ENCODE data around the gene GARIN5A.

GARIN5A gene

GRCh38 chr19:50425581-50425980 lies 51.1 kb downstream of the GARIN5A start:
- no peak for DNase-seq (ENCODE audit: low spot score)
- no peak overlapping the region for H3K27ac ChIP-seq
- TF ChIP-seq, protein P1, sequence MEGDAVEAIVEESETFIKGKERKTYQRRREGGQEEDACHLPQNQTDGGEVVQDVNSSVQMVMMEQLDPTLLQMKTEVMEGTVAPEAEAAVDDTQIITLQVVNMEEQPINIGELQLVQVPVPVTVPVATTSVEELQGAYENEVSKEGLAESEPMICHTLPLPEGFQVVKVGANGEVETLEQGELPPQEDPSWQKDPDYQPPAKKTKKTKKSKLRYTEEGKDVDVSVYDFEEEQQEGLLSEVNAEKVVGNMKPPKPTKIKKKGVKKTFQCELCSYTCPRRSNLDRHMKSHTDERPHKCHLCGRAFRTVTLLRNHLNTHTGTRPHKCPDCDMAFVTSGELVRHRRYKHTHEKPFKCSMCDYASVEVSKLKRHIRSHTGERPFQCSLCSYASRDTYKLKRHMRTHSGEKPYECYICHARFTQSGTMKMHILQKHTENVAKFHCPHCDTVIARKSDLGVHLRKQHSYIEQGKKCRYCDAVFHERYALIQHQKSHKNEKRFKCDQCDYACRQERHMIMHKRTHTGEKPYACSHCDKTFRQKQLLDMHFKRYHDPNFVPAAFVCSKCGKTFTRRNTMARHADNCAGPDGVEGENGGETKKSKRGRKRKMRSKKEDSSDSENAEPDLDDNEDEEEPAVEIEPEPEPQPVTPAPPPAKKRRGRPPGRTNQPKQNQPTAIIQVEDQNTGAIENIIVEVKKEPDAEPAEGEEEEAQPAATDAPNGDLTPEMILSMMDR (IDR thresholded peaks at IDR 0.05) = no peak
- no peak overlapping the region for H3K4me3 ChIP-seq

DNA sequence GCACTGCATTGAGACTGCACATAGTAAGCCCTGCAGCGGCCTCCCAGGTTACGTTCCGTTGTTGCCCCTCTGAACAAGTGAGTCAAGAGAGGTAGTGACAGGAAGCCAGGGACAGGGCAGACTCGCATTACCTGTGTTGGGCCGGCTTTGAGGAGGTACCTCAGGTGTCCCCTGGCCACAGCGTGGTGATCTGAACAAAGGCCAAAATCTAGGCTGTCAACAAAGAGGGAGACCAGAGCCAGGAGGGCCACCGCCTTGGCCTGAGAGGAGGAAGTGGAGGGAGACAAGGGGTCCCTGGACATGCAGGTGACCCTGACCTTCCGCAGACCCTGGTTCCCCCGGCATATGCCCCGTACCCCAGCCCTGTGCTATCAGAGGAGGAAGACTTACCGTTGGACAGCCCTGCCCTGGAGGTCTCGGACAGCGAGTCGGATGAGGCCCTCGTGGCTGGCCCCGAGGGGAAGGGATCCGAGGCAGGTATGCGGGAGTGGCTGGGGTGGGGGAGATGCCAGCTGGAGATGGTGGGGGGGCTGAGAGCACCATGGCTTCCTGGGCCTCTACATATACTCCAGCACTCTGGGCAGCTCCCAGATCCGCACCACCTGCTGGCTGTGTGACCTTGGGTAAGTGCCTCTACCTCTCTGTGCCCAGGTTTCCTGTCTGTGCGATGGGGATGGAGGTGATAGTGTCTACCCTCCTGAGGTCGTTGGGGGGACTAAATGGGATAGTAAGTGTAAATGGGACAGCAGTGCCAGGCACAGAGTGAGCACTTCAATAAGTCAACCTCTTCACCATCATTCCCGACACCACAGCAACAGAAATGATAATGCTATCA lies 53.2 kb downstream of the GARIN5A start:
- H3K4me3 ChIP-seq = no peak overlapping the region
- TF ChIP-seq, protein P1 (IDR thresholded peaks at IDR 0.05) = no peak
- H3K27ac ChIP-seq = no peak overlapping the region
- DNase-seq (ENCODE audit: low spot score) = no peak

DNA sequence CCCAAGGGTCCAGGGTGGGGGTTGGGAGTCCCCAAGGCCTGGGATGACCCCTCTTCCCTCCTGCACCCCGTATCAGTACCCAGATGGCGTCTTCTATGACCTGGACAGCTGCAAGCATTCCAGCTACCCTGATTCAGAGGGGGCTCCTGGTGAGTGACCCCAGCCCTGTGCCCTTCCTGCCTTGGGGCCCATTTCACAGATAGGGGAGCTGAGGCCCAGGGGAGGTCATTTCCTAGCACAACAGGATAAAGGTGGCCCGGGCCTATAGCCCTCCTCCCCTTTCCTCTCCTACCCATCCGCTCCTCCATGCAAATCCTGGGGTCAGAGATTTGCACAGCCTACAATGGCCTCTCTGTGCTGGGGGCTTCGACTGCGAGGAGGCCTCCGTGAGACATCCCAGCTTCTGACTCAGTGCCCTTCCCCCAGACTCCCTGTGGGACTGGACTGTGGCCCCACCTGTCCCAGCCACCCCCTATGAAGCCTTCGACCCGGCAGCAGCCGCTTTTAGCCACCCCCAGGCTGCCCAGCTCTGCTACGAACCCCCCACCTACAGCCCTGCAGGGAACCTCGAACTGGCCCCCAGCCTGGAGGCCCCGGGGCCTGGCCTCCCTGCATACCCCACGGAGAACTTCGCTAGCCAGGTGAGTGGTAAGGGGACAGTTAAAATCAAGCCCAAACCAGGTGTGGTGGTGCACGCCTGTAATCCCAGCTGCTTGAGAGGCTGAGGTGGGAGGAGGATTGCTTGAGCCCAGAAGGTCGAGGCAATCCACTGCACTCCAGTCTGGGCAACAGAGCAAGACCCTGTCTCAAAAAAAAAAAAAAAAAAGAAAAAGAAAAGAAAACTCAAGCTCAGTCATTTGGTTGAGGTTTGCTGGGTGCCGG lies 54.0 kb downstream of the GARIN5A start:
- no peak overlapping the region for H3K27ac ChIP-seq
- no peak overlapping the region for H3K4me3 ChIP-seq
- DNase-seq (ENCODE audit: low spot score) = no peak
- TF ChIP-seq, protein P1 (IDR thresholded peaks at IDR 0.05) = no peak

GRCh38 chr19:50420808-50421207 lies 55.8 kb downstream of the GARIN5A start:
- no peak for DNase-seq (ENCODE audit: low spot score)

GRCh38 chr19:50420127-50420526 lies 56.5 kb downstream of the GARIN5A start:
- DNase-seq (ENCODE audit: low spot score) = no peak
- no peak overlapping the region for H3K4me3 ChIP-seq
- TF ChIP-seq, protein P1 (IDR thresholded peaks at IDR 0.05) = no peak
- no peak overlapping the region for H3K27ac ChIP-seq

More at GRCh38 chr19:50420808-50421207, 55.8 kb downstream of the GARIN5A start:
- TF ChIP-seq, protein P1 (IDR thresholded peaks at IDR 0.05) = no peak
- Histone ChIP-seq H3K4me3 (no peak overlapping the region), H3K27ac (no peak overlapping the region)

- no peak overlapping the region for H3K27ac ChIP-seq
- TF ChIP-seq, protein P1 (IDR thresholded peaks at IDR 0.05) = no peak
- no peak for DNase-seq (ENCODE audit: low spot score)
- no peak overlapping the region for H3K4me3 ChIP-seq
Measured at GRCh38 chr19:50419580-50420035, 57.0 kb downstream of the GARIN5A start.

Measured in coronary artery (tissue), 2 donors.